Neural progenitor cell (in vitro differentiated cells): ENCODE measurements around the gene SEMA3C. TPM values are rescaled to one million over a fixed set of nuclear protein-coding genes. Genes with fewer than 3 reads are reported as not detected.

ENCODE experiments used
- DNase-seq: peaks from one replicate; pipeline ENCODE4 v3.0.0-alpha.2; 2016; ENCODE audit warnings: low spot score
- H2AFZ ChIP-seq: fragments of 200-600 bp; sonication (generic); replicated peaks from 2 replicates; pipeline ENCODE4 v1.6.1; 2016; ENCODE audit warnings: antibody characterized with exemption
- H3F3A ChIP-seq: fragments of 200-600 bp; sonication (generic); 2 replicates; pipeline ENCODE4 v1.6.1; 2016; ENCODE audit warnings: antibody characterized with exemption, low read depth
- H3K27ac ChIP-seq: fragments of 200-600 bp; sonication (generic); 2 replicates; pipeline ENCODE4 v1.5.1; 2016; ENCODE audit warnings: mild to moderate bottlenecking
- H3K27me3 ChIP-seq: fragments of 200-600 bp; sonication (generic); 2 replicates; pipeline ENCODE4 v1.6.1; 2016; ENCODE audit warnings: mild to moderate bottlenecking, moderate library complexity
- H3K36me3 ChIP-seq: fragments of 200-600 bp; sonication (generic); 2 replicates; pipeline ENCODE4 v1.5.1; 2016
- H3K4me1 ChIP-seq: fragments of 200-600 bp; sonication (generic); 2 replicates; pipeline ENCODE4 v1.6.1; 2016; ENCODE audit warnings: mixed run types
- H3K4me2 ChIP-seq: fragments of 200-600 bp; sonication (generic); 2 replicates; pipeline ENCODE4 v1.6.1; 2016
- H3K4me3 ChIP-seq: fragments of 200-600 bp; sonication (generic); 2 replicates; pipeline ENCODE4 v1.5.1; 2016
- H3K79me2 ChIP-seq: fragments of 200-600 bp; sonication (generic); 2 replicates; pipeline ENCODE4 v1.6.1; 2016; ENCODE audit warnings: low read depth
- H3K9ac ChIP-seq: fragments of 200-600 bp; sonication (generic); 2 replicates; pipeline ENCODE4 v1.6.1; 2016
- H3K9me3 ChIP-seq: fragments of 200-600 bp; sonication (generic); 2 replicates; pipeline ENCODE4 v1.5.1; 2016; ENCODE audit warnings: low read depth
- H4K20me1 ChIP-seq: fragments of 200-600 bp; sonication (generic); 2 replicates; pipeline ENCODE4 v1.6.1; 2016; ENCODE audit warnings: low read depth
- H3K27ac Mint-ChIP-seq: 3 replicates; pipeline ENCODE4 v1.8.0; 2021; ENCODE audit warnings: mixed read lengths
- H3K27me3 Mint-ChIP-seq: 2 replicates; pipeline ENCODE4 v1.8.0; 2022; ENCODE audit warnings: low read depth, mild to moderate bottlenecking, inconsistent platforms, moderate library complexity, mixed read lengths; ENCODE audit not compliant: insufficient read depth
- H3K36me3 Mint-ChIP-seq: 3 replicates; pipeline ENCODE4 v1.8.0; 2021; ENCODE audit warnings: mixed read lengths
- H3K4me1 Mint-ChIP-seq: 3 replicates; pipeline ENCODE4 v1.8.0; 2021; ENCODE audit warnings: mixed read lengths
- H3K4me3 Mint-ChIP-seq: 3 replicates; pipeline ENCODE4 v1.8.0; 2021; ENCODE audit warnings: mild to moderate bottlenecking, moderate library complexity, mixed read lengths
- H3K9me3 Mint-ChIP-seq: 3 replicates; pipeline ENCODE4 v1.8.0; 2020; ENCODE audit warnings: mixed read lengths
- EZH2 ChIP-seq: fragments of 200-600 bp; sonication (generic); IDR thresholded peaks from 2 replicates; pipeline ENCODE4 v1.6.1; 2017; ENCODE audit warnings: antibody characterized with exemption, mild to moderate bottlenecking, moderate library complexity
- EZH2phosphoT487 ChIP-seq: fragments of 200-600 bp; sonication (generic); IDR thresholded peaks from 2 replicates; pipeline ENCODE4 v1.6.1; 2017; ENCODE audit warnings: antibody characterized with exemption
- total RNA-seq: library from RNA; depleted of rRNA; stranded (reverse); fragments of >200 nt; gene quantifications from 2 replicates; pipeline ENCODE4 v1.2.3, GENCODE V29; 2015; ENCODE audit warnings: low replicate concordance
- TF ChIP-seq, protein P1 (sequence below): fragments of 200-600 bp; sonication (generic); IDR thresholded peaks from 2 replicates; pipeline ENCODE4 v1.5.1; 2017; ENCODE audit warnings: antibody characterized with exemption, mild to moderate bottlenecking

Gene SEMA3C
- total RNA-seq, 1 donor from 2014 or later, result 0.54 TPM

GRCh38 chr7:80724249-80724871 is 194.5 kb downstream of the SEMA3C start:
- H3K4me1 Mint-ChIP-seq, result peaks cover 44% of the 10 kb centered on the region
- H3K4me1 ChIP-seq, result peaks cover 16% of the 10 kb centered on the region

DNA sequence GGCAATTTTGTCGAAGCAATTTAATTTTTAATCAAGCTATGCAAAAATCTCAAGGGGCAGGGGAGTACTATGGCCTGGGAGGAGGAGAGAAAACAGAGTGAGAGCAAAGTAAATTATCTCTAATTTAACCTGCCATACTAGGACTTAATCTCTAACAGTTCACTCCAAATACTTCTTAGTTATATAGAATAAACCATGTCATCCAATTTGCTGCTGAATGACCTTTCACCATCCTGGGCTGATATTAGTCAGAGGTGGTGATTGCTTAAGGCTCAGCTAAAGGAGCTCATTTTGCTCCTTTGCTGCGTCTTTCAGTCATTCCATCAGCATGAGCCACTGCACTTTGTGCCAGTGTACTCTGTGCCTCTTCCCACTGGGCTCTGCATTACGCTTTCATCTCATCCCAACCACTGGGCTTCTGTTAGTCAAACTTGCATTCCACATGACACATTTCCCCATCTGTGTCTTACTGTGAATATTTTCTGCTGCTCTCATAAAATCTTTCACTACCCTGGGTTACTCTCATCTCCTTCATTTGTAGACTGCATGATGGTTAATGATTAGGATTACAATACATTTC is 196.1 kb downstream of the SEMA3C start:
- H3K27me3 ChIP-seq, result no peaks in the 10 kb centered on the region
- H3K4me2 ChIP-seq, result no peak overlapping the region
- H3K27ac Mint-ChIP-seq, result peak overlapping the region; percentile 81
- H3K36me3 Mint-ChIP-seq, result no peaks in the 10 kb centered on the region
- no peaks in the 10 kb centered on the region for H3K79me2 ChIP-seq
- TF ChIP-seq EZH2phosphoT487 (no peak), EZH2 (no peak)
- TF ChIP-seq, protein P1, sequence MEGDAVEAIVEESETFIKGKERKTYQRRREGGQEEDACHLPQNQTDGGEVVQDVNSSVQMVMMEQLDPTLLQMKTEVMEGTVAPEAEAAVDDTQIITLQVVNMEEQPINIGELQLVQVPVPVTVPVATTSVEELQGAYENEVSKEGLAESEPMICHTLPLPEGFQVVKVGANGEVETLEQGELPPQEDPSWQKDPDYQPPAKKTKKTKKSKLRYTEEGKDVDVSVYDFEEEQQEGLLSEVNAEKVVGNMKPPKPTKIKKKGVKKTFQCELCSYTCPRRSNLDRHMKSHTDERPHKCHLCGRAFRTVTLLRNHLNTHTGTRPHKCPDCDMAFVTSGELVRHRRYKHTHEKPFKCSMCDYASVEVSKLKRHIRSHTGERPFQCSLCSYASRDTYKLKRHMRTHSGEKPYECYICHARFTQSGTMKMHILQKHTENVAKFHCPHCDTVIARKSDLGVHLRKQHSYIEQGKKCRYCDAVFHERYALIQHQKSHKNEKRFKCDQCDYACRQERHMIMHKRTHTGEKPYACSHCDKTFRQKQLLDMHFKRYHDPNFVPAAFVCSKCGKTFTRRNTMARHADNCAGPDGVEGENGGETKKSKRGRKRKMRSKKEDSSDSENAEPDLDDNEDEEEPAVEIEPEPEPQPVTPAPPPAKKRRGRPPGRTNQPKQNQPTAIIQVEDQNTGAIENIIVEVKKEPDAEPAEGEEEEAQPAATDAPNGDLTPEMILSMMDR, result no peak
- peaks cover 16% of the 10 kb centered on the region for H3K4me1 ChIP-seq
- no peaks in the 10 kb centered on the region for H3K9me3 ChIP-seq
- peak overlapping the region; percentile 5 for H3K4me3 Mint-ChIP-seq
- no peak overlapping the region for H2AFZ ChIP-seq
- H4K20me1 ChIP-seq, result no peaks in the 10 kb centered on the region
- no peaks in the 10 kb centered on the region for H3K36me3 ChIP-seq
- H3F3A ChIP-seq, result peaks cover 3% of the 10 kb centered on the region
- no peaks in the 10 kb centered on the region for H3K9me3 Mint-ChIP-seq
- peaks cover 44% of the 10 kb centered on the region for H3K4me1 Mint-ChIP-seq
- peaks cover 2% of the 10 kb centered on the region for H3K27me3 Mint-ChIP-seq
- no peak overlapping the region for H3K4me3 ChIP-seq
- DNase-seq, result peak; percentile 10
- no peak overlapping the region for H3K9ac ChIP-seq
- peak overlapping the region; percentile 34 for H3K27ac ChIP-seq

More at GRCh38 chr7:80724249-80724871, 194.5 kb downstream of the SEMA3C start:
- no peaks in the 10 kb centered on the region for H4K20me1 ChIP-seq
- H3K27ac ChIP-seq, result no peak overlapping the region
- no peak overlapping the region for H3K4me3 ChIP-seq
- Mint-ChIP-seq H3K4me3 (no peak overlapping the region), H3K27me3 (peaks cover 2% of the 10 kb centered on the region), H3K27ac (no peak overlapping the region), H3K9me3 (no peaks in the 10 kb centered on the region), H3K36me3 (no peaks in the 10 kb centered on the region)
- H3K9ac ChIP-seq, result no peak overlapping the region
- no peaks in the 10 kb centered on the region for H3K79me2 ChIP-seq
- no peaks in the 10 kb centered on the region for H3K27me3 ChIP-seq
- no peaks in the 10 kb centered on the region for H3K9me3 ChIP-seq
- DNase-seq, result peak; percentile 5
- no peak overlapping the region for H3K4me2 ChIP-seq
- no peak overlapping the region for H2AFZ ChIP-seq
- H3K36me3 ChIP-seq, result no peaks in the 10 kb centered on the region
- H3F3A ChIP-seq, result peaks cover 3% of the 10 kb centered on the region
- TF ChIP-seq EZH2 (no peak), EZH2phosphoT487 (no peak)
- TF ChIP-seq, protein P1, result no peak

- Histone ChIP-seq H2AFZ (no peak overlapping the region), H3K36me3 (no peaks in the 10 kb centered on the region), H3K27me3 (no peaks in the 10 kb centered on the region), H3K4me3 (no peak overlapping the region), H3F3A (peaks cover 3% of the 10 kb centered on the region), H3K9me3 (no peaks in the 10 kb centered on the region), H3K4me1 (peaks cover 16% of the 10 kb centered on the region), H3K79me2 (no peaks in the 10 kb centered on the region), H3K9ac (no peak overlapping the region), H3K27ac (peak overlapping the region; percentile 34), H4K20me1 (no peaks in the 10 kb centered on the region), H3K4me2 (no peak overlapping the region)
- DNase-seq, result peak; percentile 29
- H3K4me1 Mint-ChIP-seq, result peaks cover 44% of the 10 kb centered on the region
- H3K4me3 Mint-ChIP-seq, result peak overlapping the region; percentile 5
- no peaks in the 10 kb centered on the region for H3K36me3 Mint-ChIP-seq
- H3K9me3 Mint-ChIP-seq, result no peaks in the 10 kb centered on the region
- no peak for TF ChIP-seq EZH2phosphoT487
- no peak for TF ChIP-seq EZH2
- TF ChIP-seq, protein P1, result no peak
- H3K27me3 Mint-ChIP-seq, result no peaks in the 10 kb centered on the region
- H3K27ac Mint-ChIP-seq, result peak overlapping the region; percentile 19
Observed at GRCh38 chr7:80721883-80722615, 196.8 kb downstream of the SEMA3C start.
